ENCODE results near the gene FBXL3. TPM values are rescaled to one million over a fixed set of nuclear protein-coding genes. Genes with fewer than 3 reads are reported as not detected.

FBXL3 gene
- total and polyA plus RNA-seq, 2 of the 8 experiments (the other 6 are each of a cell fraction or from before 2014, with no cell fraction given) = 4.9 to 14.9 TPM

DNA sequence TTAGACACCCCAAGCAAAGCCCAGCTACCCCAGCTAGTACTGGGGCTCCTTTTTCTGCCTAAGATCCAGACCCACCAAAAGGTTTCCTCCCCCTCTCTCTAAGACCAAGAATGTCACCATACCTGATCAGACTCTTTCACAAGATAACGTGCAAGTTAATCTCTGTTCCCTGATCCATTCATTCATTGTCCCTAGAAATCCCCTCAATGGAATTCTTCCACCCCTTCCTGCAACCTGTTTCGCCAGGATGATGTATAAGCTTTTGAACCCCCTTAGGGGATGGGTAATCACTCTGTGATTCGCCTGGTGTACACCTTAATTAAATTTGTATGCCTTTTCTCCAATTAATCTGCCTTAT, 52.4 kb downstream of the FBXL3 start (continued):
- TF ChIP-seq, protein P1, sequence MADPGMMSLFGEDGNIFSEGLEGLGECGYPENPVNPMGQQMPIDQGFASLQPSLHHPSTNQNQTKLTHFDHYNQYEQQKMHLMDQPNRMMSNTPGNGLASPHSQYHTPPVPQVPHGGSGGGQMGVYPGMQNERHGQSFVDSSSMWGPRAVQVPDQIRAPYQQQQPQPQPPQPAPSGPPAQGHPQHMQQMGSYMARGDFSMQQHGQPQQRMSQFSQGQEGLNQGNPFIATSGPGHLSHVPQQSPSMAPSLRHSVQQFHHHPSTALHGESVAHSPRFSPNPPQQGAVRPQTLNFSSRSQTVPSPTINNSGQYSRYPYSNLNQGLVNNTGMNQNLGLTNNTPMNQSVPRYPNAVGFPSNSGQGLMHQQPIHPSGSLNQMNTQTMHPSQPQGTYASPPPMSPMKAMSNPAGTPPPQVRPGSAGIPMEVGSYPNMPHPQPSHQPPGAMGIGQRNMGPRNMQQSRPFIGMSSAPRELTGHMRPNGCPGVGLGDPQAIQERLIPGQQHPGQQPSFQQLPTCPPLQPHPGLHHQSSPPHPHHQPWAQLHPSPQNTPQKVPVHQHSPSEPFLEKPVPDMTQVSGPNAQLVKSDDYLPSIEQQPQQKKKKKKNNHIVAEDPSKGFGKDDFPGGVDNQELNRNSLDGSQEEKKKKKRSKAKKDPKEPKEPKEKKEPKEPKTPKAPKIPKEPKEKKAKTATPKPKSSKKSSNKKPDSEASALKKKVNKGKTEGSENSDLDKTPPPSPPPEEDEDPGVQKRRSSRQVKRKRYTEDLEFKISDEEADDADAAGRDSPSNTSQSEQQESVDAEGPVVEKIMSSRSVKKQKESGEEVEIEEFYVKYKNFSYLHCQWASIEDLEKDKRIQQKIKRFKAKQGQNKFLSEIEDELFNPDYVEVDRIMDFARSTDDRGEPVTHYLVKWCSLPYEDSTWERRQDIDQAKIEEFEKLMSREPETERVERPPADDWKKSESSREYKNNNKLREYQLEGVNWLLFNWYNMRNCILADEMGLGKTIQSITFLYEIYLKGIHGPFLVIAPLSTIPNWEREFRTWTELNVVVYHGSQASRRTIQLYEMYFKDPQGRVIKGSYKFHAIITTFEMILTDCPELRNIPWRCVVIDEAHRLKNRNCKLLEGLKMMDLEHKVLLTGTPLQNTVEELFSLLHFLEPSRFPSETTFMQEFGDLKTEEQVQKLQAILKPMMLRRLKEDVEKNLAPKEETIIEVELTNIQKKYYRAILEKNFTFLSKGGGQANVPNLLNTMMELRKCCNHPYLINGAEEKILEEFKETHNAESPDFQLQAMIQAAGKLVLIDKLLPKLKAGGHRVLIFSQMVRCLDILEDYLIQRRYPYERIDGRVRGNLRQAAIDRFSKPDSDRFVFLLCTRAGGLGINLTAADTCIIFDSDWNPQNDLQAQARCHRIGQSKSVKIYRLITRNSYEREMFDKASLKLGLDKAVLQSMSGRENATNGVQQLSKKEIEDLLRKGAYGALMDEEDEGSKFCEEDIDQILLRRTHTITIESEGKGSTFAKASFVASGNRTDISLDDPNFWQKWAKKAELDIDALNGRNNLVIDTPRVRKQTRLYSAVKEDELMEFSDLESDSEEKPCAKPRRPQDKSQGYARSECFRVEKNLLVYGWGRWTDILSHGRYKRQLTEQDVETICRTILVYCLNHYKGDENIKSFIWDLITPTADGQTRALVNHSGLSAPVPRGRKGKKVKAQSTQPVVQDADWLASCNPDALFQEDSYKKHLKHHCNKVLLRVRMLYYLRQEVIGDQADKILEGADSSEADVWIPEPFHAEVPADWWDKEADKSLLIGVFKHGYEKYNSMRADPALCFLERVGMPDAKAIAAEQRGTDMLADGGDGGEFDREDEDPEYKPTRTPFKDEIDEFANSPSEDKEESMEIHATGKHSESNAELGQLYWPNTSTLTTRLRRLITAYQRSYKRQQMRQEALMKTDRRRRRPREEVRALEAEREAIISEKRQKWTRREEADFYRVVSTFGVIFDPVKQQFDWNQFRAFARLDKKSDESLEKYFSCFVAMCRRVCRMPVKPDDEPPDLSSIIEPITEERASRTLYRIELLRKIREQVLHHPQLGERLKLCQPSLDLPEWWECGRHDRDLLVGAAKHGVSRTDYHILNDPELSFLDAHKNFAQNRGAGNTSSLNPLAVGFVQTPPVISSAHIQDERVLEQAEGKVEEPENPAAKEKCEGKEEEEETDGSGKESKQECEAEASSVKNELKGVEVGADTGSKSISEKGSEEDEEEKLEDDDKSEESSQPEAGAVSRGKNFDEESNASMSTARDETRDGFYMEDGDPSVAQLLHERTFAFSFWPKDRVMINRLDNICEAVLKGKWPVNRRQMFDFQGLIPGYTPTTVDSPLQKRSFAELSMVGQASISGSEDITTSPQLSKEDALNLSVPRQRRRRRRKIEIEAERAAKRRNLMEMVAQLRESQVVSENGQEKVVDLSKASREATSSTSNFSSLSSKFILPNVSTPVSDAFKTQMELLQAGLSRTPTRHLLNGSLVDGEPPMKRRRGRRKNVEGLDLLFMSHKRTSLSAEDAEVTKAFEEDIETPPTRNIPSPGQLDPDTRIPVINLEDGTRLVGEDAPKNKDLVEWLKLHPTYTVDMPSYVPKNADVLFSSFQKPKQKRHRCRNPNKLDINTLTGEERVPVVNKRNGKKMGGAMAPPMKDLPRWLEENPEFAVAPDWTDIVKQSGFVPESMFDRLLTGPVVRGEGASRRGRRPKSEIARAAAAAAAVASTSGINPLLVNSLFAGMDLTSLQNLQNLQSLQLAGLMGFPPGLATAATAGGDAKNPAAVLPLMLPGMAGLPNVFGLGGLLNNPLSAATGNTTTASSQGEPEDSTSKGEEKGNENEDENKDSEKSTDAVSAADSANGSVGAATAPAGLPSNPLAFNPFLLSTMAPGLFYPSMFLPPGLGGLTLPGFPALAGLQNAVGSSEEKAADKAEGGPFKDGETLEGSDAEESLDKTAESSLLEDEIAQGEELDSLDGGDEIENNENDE (IDR thresholded peaks at IDR 0.05; ENCODE audit: insufficient replicate concordance, low read length) = no peak
- TF ChIP-seq BCL11A (IDR thresholded peaks at IDR 0.05; ENCODE audit: low read depth in 2 of 2, low read length in 2 of 2) = no peak
- no peak for TF ChIP-seq BACH1 (IDR thresholded peaks at IDR 0.05; ENCODE audit: low read length)
- TF ChIP-seq SUZ12 (IDR thresholded peaks at IDR 0.05; ENCODE audit: low read length) = no peak
- no peak for TF ChIP-seq CBX5 (IDR thresholded peaks at IDR 0.05; ENCODE audit: low read depth, low read length)
- no peak for TF ChIP-seq PHF8 (conservative IDR thresholded peaks at IDR 0.05; ENCODE audit: low read depth, low read length)
- no peak for TF ChIP-seq CREB1 (IDR thresholded peaks at IDR 0.05)
- TF ChIP-seq TCF12 (IDR thresholded peaks at IDR 0.05; ENCODE audit: low read depth, low read length) = no peak
- no peak for TF ChIP-seq TAF1 (IDR thresholded peaks at IDR 0.05; ENCODE audit: low read depth, low read length)
- no peak for TF ChIP-seq CTBP2 (IDR thresholded peaks at IDR 0.05; ENCODE audit: borderline replicate concordance, insufficient read depth, insufficient read length, low read length)
- no peak for TF ChIP-seq TEAD4 (IDR thresholded peaks at IDR 0.05; ENCODE audit: low read depth, low read length)
- no peak for TF ChIP-seq CHD2 (IDR thresholded peaks at IDR 0.05; ENCODE audit: low read length)
- TF ChIP-seq KDM1A (IDR thresholded peaks at IDR 0.05; ENCODE audit: borderline replicate concordance, low read length) = no peak
- TF ChIP-seq GTF2F1 (IDR thresholded peaks at IDR 0.05; ENCODE audit: borderline replicate concordance, low read depth, low read length) = no peak
